GM19239 (cell line): Measurements from ENCODE around the gene RPS19BP1.
"Not testable (repeated sequence)": the region's sequence is repeated elsewhere in the genome, so short reads cannot be mapped to it uniquely, and the experiment has no call there.

Experiments
- DNase-seq: peaks from one replicate; pipeline ENCODE4 v3.0.0; 2011; ENCODE audit warnings: low spot score; ENCODE audit not compliant: insufficient read length
- FAIRE-seq: peaks from 2 replicates; lab custom pipeline; 2011; peaks lifted over from hg19 to GRCh38; lab: Jason Lieb, UNC

The RPS19BP1 gene

DNA sequence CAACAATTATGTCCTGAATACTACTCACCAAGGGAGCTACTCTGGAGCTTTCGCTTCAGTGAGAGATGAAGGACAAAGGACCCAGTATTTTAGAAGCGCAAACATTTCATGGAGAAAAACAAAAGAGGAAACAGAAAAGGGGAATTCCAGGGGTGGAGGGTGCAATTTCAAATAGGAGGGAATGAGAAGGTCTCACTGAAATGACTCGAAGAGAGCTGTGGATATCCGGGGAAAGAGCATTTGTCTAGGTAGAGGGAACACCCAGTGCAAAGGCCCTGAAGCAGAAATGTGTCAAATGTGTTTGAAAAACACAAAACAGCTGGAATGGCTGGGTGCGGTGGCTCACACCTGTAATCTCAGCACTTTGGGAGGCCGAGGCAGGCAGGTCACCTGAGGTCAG lies 2.4 kb downstream of the RPS19BP1 start:
- DNase-seq (no peak), FAIRE-seq (no peak)

DNA sequence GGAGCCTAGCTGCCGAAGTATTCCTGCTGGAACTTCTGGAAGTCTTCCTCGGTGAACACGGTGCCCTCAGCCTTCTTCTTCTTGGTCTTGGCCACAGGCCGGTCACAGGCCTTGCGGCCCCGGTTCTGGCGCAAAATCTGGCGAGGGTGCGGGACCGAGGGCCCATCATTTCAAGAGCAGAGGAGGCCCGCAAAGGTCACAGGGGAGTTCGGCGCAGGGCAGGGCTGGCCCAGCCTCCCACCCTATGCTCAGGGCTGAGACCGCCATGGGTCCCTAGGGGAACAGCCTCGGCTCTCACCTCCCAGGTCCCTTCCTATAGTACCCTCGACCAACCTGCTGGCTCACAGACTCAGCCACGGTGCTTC lies 3.1 kb downstream of the RPS19BP1 start:
- FAIRE-seq (no peak), DNase-seq (no peak)

- DNase-seq (peak; percentile 46), FAIRE-seq (peak; percentile 89)
Measured at GRCh38 chr22:39528681-39529486, 3.7 kb downstream of the RPS19BP1 start.

GRCh38 chr22:39528080-39528661 lies 4.4 kb downstream of the RPS19BP1 start:
- no peak for FAIRE-seq
- DNase-seq, result no peak

GRCh38 chr22:39527481-39527961 lies 5.0 kb downstream of the RPS19BP1 start:
- no peak for DNase-seq
- peak; percentile 37 for FAIRE-seq

DNA sequence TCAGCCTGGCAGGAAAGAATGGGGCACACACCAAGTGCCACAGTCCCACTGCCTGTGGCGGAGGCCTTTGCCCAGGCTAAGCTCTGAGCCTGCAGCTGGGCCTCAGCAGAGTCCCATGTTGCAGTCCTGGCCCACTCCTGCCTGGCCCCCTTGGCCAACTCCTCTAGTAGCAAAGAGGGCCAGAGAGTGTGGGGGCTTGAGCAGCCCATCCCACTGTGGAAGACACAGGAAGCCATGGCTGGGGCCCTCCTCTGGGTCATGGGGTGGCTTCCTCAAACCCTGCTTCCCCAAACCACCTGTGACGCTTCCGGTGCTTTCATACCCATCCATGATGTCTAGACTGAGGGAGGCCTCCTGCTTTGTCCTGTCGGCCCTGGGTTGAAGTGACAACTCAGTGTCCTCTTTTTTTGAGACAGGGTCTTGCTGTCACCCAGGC lies 5.8 kb downstream of the RPS19BP1 start:
- FAIRE-seq (no peak), DNase-seq (no peak)

DNA sequence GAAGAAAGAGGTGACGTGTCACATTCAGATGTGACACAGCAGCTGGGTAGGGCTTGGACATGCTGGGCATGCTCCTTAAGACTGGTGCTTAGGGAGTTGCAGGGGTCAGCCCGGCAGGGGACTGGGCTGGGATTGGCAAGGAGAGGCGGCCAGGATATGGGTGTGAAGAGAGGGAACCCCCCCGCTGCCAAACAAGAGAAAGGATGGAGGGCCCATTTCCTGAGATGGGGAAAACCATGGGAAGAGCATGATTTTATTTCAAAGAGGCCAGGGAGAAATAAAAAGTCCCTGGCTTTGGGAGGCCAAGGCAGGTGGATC lies 6.9 kb downstream of the RPS19BP1 start:
- no peak for FAIRE-seq

DNA sequence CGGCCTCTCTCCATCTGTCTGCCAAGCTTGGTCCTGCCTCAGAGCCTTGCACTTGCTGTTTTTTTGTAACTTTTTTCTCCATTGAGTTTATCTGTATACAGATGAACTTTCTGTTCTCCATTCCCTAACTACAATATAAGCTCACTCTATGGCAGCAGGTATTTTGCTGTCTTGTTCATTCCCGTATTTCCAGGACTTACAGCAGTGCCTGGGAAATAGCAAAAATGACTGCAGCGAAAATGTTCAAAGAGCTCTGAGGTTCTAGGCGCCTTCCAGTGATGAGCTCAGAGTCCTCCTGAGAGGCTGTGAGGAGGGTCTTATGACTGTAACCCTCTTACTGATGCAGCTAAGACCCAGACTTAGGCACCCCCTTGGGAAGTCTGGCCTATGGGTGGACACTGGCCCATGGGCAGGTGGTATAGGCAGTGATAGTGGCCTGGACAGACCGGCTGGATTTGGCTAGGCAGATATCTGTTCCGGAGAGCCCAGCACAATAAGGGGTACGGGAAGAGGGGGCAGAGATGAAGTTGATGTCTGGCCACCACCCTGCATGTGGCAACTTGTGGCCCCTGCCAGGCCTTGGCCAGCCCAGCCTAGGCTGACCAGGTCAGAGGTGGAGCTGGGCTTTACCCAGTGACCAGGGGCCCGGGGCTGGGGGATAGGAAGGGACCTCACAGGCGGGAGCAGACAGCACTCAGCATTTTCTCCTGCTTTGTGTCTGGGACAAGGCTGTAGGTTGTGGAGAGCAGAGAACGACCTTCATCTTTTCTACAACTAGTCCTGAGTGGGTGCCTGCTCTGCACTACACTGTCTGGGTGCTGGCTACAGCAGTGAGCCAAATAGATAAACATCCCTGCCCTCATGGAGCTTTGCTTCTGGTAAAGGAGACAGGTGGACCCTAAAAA lies 7.5 kb downstream of the RPS19BP1 start:
- FAIRE-seq, result no peak
- no peak for DNase-seq

More for the DNA sequence above, 6.9 kb downstream of the RPS19BP1 start:
- DNase-seq, result no peak

GRCh38 chr22:39524089-39524752 lies 8.3 kb downstream of the RPS19BP1 start:
- FAIRE-seq, result no peak
- no peak for DNase-seq

DNA sequence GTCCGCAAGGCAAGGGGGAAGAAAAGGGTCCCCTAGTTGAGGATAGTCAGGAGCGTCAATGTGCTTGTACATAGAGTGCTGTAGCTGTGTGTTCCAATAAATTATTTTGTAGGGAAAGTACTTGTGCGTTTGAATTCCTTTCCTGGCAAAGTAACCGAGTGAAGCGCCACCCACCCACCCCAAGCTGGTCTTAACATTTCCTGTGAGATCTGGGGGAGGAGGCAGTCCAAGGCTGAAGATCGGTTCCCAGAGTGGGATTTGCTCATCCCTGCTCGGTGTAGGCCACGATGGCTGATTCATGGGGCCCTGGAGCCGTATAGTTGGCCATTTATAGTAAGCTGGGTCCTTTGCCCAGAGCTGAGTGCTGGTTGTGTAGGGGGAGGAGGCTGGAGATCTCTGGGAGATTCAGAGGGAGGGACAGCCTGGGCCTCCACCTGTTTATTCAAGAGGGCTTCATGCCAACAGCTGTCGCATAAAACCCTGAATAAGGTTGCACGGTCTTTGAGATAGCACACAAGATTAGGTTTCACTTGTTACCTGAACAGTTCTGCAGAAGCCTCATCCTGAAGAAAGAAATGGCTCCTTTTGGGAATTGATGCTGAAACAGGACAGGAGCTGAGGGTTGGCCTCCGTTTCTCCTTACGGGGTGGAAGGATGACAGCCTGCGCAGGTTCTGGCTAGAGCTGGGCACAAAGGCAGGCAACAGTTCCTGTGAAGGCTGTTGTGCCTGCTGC lies 9.8 kb downstream of the RPS19BP1 start:
- FAIRE-seq (no peak), DNase-seq (no peak)

GRCh38 chr22:39522091-39522490 lies 10.5 kb downstream of the RPS19BP1 start:
- DNase-seq, FAIRE-seq: not testable (repeated sequence)

- peak; percentile 84 for FAIRE-seq
- DNase-seq, result not testable (repeated sequence)
Measured at GRCh38 chr22:39521106-39521885, 11.3 kb downstream of the RPS19BP1 start.

DNA sequence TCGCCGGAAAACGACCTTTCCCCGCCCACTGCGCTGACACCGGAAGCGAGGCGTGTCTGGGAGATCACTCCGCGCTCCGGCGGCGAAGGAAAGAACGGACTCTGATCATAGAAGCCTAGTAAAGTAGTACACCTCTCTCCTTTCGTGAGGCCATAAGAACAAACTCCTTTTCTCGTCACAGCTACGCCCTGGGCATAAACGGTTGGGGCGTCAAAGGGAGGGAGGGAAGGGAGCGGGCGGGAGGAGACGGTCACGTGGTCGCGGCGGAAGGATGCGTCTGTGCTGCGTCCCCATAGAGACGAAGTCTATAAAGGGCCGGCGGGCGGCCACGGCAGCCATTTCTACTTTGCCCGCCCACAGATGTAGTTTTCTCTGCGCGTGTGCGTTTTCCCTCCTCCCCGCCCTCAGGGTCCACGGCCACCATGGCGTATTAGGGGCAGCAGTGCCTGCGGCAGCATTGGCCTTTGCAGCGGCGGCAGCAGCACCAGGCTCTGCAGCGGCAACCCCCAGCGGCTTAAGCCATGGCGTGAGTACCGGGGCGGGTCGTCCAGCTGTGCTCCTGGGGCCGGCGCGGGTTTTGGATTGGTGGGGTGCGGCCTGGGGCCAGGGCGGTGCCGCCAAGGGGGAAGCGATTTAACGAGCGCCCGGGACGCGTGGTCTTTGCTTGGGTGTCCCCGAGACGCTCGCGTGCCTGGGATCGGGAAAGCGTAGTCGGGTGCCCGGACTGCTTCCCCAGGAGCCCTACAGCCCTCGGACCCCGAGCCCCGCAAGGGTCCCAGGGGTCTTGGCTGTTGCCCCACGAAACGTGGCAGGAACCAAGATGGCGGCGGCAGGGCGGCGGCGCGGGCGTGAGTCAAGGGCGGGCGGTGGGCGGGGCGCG lies 12.1 kb downstream of the RPS19BP1 start, which contains the start of gene ATF4:
Gene ATF4, plus strand, starts transcription at position 337 of the 880 bp plus-strand sequence. CDS start 884 bp downstream, outside the sequence.
- FAIRE-seq, result peak; percentile 97
- no peak for DNase-seq

DNA sequence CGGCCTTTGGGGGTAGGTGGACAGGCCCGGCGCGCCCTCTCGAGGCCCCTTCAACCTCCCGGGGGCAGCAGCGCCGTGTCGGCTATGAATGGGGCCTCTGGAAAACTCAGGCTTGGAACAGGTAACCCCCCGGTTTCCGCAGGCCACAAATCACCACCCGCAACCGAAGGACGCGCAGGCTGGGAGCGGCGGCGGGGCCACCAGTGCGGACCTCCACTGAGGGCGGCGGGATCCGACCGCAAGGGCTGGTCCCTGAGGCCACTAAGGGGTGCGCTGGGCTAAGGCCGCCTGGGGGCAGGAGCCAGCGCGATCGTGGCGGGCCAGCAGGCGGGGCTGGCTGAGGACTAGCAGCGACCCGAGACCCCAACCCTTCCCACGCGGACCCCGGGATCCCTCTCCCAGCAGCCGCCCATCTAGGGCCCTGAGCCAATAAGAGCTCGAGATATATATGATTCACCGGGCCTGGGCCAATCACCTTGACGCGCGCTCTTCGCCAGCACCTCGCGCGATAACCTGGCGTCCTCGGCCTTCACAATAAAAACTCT lies 12.8 kb downstream of the RPS19BP1 start:
- DNase-seq, result peak; percentile 93
- no peak for FAIRE-seq

DNA sequence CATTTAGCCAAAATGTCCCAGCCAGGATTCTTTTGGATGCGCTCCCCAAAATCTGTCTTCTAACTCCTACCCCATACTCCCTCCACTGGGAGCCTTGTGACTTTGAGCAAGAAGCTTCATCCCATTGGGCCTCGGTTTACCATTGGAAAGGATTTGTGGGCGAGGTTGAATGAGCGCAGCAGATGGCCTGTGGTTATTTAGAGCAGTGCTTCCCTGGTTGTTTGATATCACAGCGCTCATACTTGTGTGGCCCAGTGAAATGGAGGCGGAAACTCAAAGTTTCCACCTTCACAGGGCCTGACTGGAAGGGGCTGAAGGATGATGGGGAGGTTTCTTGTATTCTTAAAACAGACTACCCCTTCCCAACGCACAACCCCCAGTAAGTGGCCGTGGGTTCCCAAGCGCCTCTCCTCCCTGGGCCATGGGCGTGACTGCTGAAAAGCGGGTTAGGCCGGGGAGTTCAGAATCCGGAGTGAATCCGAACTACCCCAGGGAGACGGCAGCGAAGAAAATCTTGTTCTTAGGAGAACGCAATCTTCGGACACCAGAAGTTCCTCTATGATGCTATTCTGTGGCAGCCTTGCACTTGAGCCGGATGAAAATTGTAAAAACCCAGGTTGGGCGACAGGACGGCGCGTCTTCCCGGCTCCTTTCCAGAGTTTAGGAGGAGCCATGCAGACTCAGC lies 13.4 kb downstream of the RPS19BP1 start:
- no peak for DNase-seq
- FAIRE-seq, result peak; percentile 67

- DNase-seq (no peak), FAIRE-seq (no peak)
Measured at GRCh38 chr22:39518144-39518786, 14.3 kb downstream of the RPS19BP1 start.
